CD14-positive monocyte (primary cell): Measurements from ENCODE around the gene USP47. TPM values are rescaled to one million over a fixed set of nuclear protein-coding genes. Genes with fewer than 3 reads are reported as not detected.
A peak's percentile ranks its signal among the peaks of the same experiment; 100 is the strongest.

Experiments
- DNase-seq, 3 donors: peaks; one replicate each; pipeline ENCODE4 v3.0.0-alpha.2; 2011 to 2022
- H2AFZ ChIP-seq: 2 replicates; pipeline ENCODE4 v1.6.0; 2012; ENCODE audit warnings: mild to moderate bottlenecking, low read depth, low read length, inconsistent platforms; ENCODE audit not compliant: insufficient read depth, poor library complexity, severe bottlenecking
- H3K27ac ChIP-seq, 2 donors: 1 replicate in 1 of 2; 2 replicates in 1 of 2; pipeline ENCODE4 v1.5.1; 2012 to 2013; ENCODE audit warnings: low read length in 2 of 2, control low read depth in 1 of 2, inconsistent platforms in 1 of 2, low read depth in 1 of 2, mild to moderate bottlenecking in 1 of 2
- H3K27me3 ChIP-seq, 2 donors: one replicate each; pipeline versions ENCODE4 v1.6.0 to v1.6.1; 2011 to 2013; ENCODE audit warnings: low read length in 2 of 2; ENCODE audit not compliant: control insufficient read depth in 2 of 2, insufficient read depth in 2 of 2
- H3K36me3 ChIP-seq, 2 donors: replicated peaks in 1 of 2; 1 replicate in 1 of 2; 2 replicates in 1 of 2; pipeline versions ENCODE4 v1.5.1 to v1.6.1; 2012 to 2013; ENCODE audit warnings: low read length in 2 of 2, control low read depth in 1 of 2, inconsistent platforms in 1 of 2, mild to moderate bottlenecking in 1 of 2; ENCODE audit not compliant: insufficient read depth in 2 of 2, control insufficient read depth in 1 of 2
- H3K4me1 ChIP-seq, 2 donors: 1 replicate in 1 of 2; 2 replicates in 1 of 2; pipeline versions ENCODE4 v1.5.1 to v1.6.1; 2012 to 2013; ENCODE audit warnings: low read length in 2 of 2, control low read depth in 1 of 2, inconsistent platforms in 1 of 2, mild to moderate bottlenecking in 1 of 2, moderate library complexity in 1 of 2; ENCODE audit not compliant: insufficient read depth in 2 of 2, control insufficient read depth in 1 of 2
- H3K4me2 ChIP-seq: replicated peaks from 2 replicates; pipeline ENCODE3; 2012; ENCODE audit warnings: low read length, moderate library complexity, mild to moderate bottlenecking; ENCODE audit not compliant: poor library complexity, severe bottlenecking; ENCODE audit errors: extremely low read depth
- H3K4me3 ChIP-seq, 3 experiments: fragments of 200-600 bp in 1 of 3; sonication (generic) in 1 of 3; replicated peaks in 1 of 3; 1 replicate in 2 of 3; 2 replicates in 1 of 3; pipeline ENCODE4 v1.5.1; 2011 to 2013; ENCODE audit warnings: low read length in 3 of 3, mild to moderate bottlenecking in 3 of 3, control low read depth in 2 of 3, low read depth in 2 of 3, inconsistent platforms in 1 of 3, moderate library complexity in 1 of 3
- H3K79me2 ChIP-seq: 2 replicates; pipeline ENCODE4 v1.6.0; 2012; ENCODE audit warnings: mild to moderate bottlenecking, control low read depth, inconsistent platforms, low read length, moderate library complexity; ENCODE audit not compliant: insufficient read depth
- H3K9ac ChIP-seq: 2 replicates; pipeline ENCODE4 v1.6.0; 2017; ENCODE audit warnings: low read length, mild to moderate bottlenecking; ENCODE audit not compliant: insufficient read depth, poor library complexity, severe bottlenecking
- H3K9me3 ChIP-seq, 2 donors: replicated peaks in 1 of 2; 1 replicate in 1 of 2; 2 replicates in 1 of 2; pipeline versions ENCODE4 v1.5.1 to v1.6.1; 2012 to 2013; ENCODE audit warnings: low read length in 2 of 2, control low read depth in 1 of 2; ENCODE audit not compliant: control insufficient read depth in 1 of 2, insufficient read depth in 1 of 2
- H4K20me1 ChIP-seq: 2 replicates; pipeline ENCODE4 v1.6.0; 2012; ENCODE audit warnings: mild to moderate bottlenecking, low read length, control low read depth, moderate library complexity; ENCODE audit not compliant: insufficient read depth
- H3K27ac Mint-ChIP-seq, 7 donors: one replicate each; pipeline ENCODE4 v1.8.0; 2020; ENCODE audit warnings: mild to moderate bottlenecking in 7 of 7, mixed read lengths in 7 of 7, moderate library complexity in 6 of 7, inconsistent platforms in 2 of 7
- H3K27me3 Mint-ChIP-seq, 3 donors: one replicate each; pipeline ENCODE4 v1.8.0; 2021 to 2022; ENCODE audit warnings: low read depth in 3 of 3, mild to moderate bottlenecking in 3 of 3, mixed read lengths in 3 of 3, moderate library complexity in 3 of 3, inconsistent platforms in 1 of 3
- H3K36me3 Mint-ChIP-seq, 2 donors: one replicate each; pipeline ENCODE4 v1.8.0; 2020; ENCODE audit warnings: mixed read lengths in 2 of 2, inconsistent platforms in 1 of 2, mild to moderate bottlenecking in 1 of 2
- H3K4me1 Mint-ChIP-seq: one replicate; pipeline ENCODE4 v1.8.0; 2020; ENCODE audit warnings: mild to moderate bottlenecking, mixed read lengths
- H3K4me3 Mint-ChIP-seq, 2 donors: one replicate each; pipeline ENCODE4 v1.8.0; 2020; ENCODE audit warnings: mild to moderate bottlenecking in 2 of 2, mixed read lengths in 2 of 2, moderate library complexity in 1 of 2
- H3K9me3 Mint-ChIP-seq, 7 donors: one replicate each; pipeline ENCODE4 v1.8.0; 2020 to 2022; ENCODE audit warnings: mixed read lengths in 7 of 7, mild to moderate bottlenecking in 6 of 7, moderate library complexity in 6 of 7, inconsistent platforms in 2 of 7
- CTCF ChIP-seq: fragments of 200-600 bp; IDR thresholded peaks from one replicate; pipeline ENCODE4 v1.8.0; 2022; ENCODE audit warnings: antibody characterized with exemption, mild to moderate bottlenecking
- WGBS: methylation state at CpG from one replicate; pipeline ENCODE4 v1.1.5; 2013; ENCODE audit warnings: missing lambda C conversion rate; ENCODE audit not compliant: insufficient coverage; 5-methylcytosine and 5-hydroxymethylcytosine counted together
- intact Hi-C, 2 donors: fragments of 100-400 bp; cut with micrococcal nuclease; formaldehyde crosslinking; loops; one replicate each; pipeline versions ENCODE4 v1.15.0 to v1.15.1; 2023
- polyA plus RNA-seq, 3 donors: library from polyadenylated mRNA; depleted of rRNA in 1 of 3; unstranded in 2 of 3; stranded (reverse) in 1 of 3; fragments of 300-500 nt in 2 of 3; fragments of >200 nt in 1 of 3; fragmentation: Illumina TruSeq in 2 of 3; gene quantifications; 1 replicate in 2 of 3; 2 replicates in 1 of 3; pipeline ENCODE4 v1.2.3, GENCODE V29; 2012 to 2021

The USP47 gene
- polyA plus RNA-seq, 3 donors, result 8.1 to 17.5 (median 10.5) TPM

GRCh38 chr11:11979488-11980117, 137.8 kb downstream of the USP47 start:
- Mint-ChIP-seq H3K4me1 (peaks cover 5% of the 10 kb centered on the region), H3K27me3 (peaks cover 0 to 5% (median 1%) of the 10 kb centered on the region in 3 donors), H3K9me3 (peaks cover 0 to 11% (median 3%) of the 10 kb centered on the region in 7 donors), H3K4me3 (no peak overlapping the region), H3K36me3 (no peaks in the 10 kb centered on the region), H3K27ac (peak overlapping the region in 1 of 7 donors; percentile 60)
- Histone ChIP-seq H4K20me1 (no peaks in the 10 kb centered on the region), H3K9ac (no peak overlapping the region), H2AFZ (no peak overlapping the region), H3K4me3 (no peak overlapping the region), H3K4me1 (no peaks in the 10 kb centered on the region), H3K79me2 (no peaks in the 10 kb centered on the region), H3K4me2 (no peak overlapping the region), H3K36me3 (no peaks in the 10 kb centered on the region), H3K27ac (no peak overlapping the region), H3K9me3 (peaks cover 0 to 7% of the 10 kb centered on the region in 2 donors), H3K27me3 (no peaks in the 10 kb centered on the region)
- WGBS, result 77% methylated on average over 2 of the region's 8 CpGs
- no peak for DNase-seq
- intact Hi-C loops, result no loop called here
- no peak for TF ChIP-seq CTCF

GRCh38 chr11:11980200-11980599, 138.4 kb downstream of the USP47 start:
- intact Hi-C loops, result no loop called here
- no peak overlapping the region for H3K4me3 Mint-ChIP-seq
- TF ChIP-seq CTCF, result no peak
- H3K9me3 Mint-ChIP-seq, result peaks cover 0 to 11% (median 3%) of the 10 kb centered on the region in 7 donors
- H3K4me1 Mint-ChIP-seq, result peaks cover 7% of the 10 kb centered on the region
- Histone ChIP-seq H4K20me1 (no peaks in the 10 kb centered on the region), H3K9ac (no peak overlapping the region), H3K4me1 (no peaks in the 10 kb centered on the region), H3K4me2 (no peak overlapping the region), H2AFZ (no peak overlapping the region), H3K36me3 (no peaks in the 10 kb centered on the region), H3K79me2 (no peaks in the 10 kb centered on the region), H3K27me3 (no peaks in the 10 kb centered on the region), H3K27ac (no peak overlapping the region), H3K4me3 (no peak overlapping the region), H3K9me3 (peaks cover 0 to 7% of the 10 kb centered on the region in 2 donors)
- peaks cover 0 to 5% (median 1%) of the 10 kb centered on the region in 3 donors for H3K27me3 Mint-ChIP-seq
- WGBS, result 100% methylated on average over 1 of the region's 2 CpGs
- no peak overlapping the region for H3K27ac Mint-ChIP-seq
- no peak for DNase-seq
- no peaks in the 10 kb centered on the region for H3K36me3 Mint-ChIP-seq
